KBM-7 (cell line): Measurements from ENCODE around the gene TRIO.

Source experiments
- DNase-seq: peaks from one replicate; pipeline ENCODE4 v3.0.0-alpha.2; 2015
- in situ Hi-C: fragments of 300-500 bp; cut with MboI; formaldehyde crosslinking; loops from 2 replicates; pipeline ENCODE4 v1.14.3; 2020; ENCODE audit warnings: low sequenced_read_pairs, low pct_unique_long_range_greater_than_20kb, mixed read lengths

TRIO gene

GRCh38 chr5:14460844-14461398 is 317.8 kb downstream of the TRIO start:
- DNase-seq = no peak
- in situ Hi-C loops = no loop called here

GRCh38 chr5:14462681-14463080 is 319.5 kb downstream of the TRIO start:
- in situ Hi-C loops = no loop called here
- DNase-seq = no peak

- in situ Hi-C loops = no loop called here
- DNase-seq = peak; percentile 65
Observed at GRCh38 chr5:14463629-14464028, 320.5 kb downstream of the TRIO start.

GRCh38 chr5:14464096-14464495 is 321.0 kb downstream of the TRIO start:
- in situ Hi-C loops = no loop called here

GRCh38 chr5:14464671-14465070 is 321.5 kb downstream of the TRIO start:
- in situ Hi-C loops = no loop called here
- no peak for DNase-seq

More at GRCh38 chr5:14464096-14464495, 321.0 kb downstream of the TRIO start:
- no peak for DNase-seq

GRCh38 chr5:14465116-14465515 is 322.0 kb downstream of the TRIO start:
- DNase-seq = no peak
- in situ Hi-C loops = no loop called here

- in situ Hi-C loops = no loop called here
- DNase-seq = no peak
Observed at GRCh38 chr5:14465776-14466175, 322.6 kb downstream of the TRIO start.

GRCh38 chr5:14467251-14467650 is 324.1 kb downstream of the TRIO start:
- in situ Hi-C loops = no loop called here
- no peak for DNase-seq

- DNase-seq = no peak
- in situ Hi-C loops = no loop called here
Observed at GRCh38 chr5:14467886-14468285, 324.7 kb downstream of the TRIO start.

GRCh38 chr5:14469551-14470377 is 326.6 kb downstream of the TRIO start:
- in situ Hi-C loops = no loop called here
- no peak for DNase-seq

GRCh38 chr5:14471507-14471906 is 328.4 kb downstream of the TRIO start:
- no peak for DNase-seq
- in situ Hi-C loops = no loop called here

GRCh38 chr5:14472986-14473567 is 329.9 kb downstream of the TRIO start:
- in situ Hi-C loops = no loop called here
- DNase-seq = no peak

GRCh38 chr5:14475045-14475444 is 331.9 kb downstream of the TRIO start:
- in situ Hi-C loops = no loop called here
- DNase-seq = no peak

- in situ Hi-C loops = no loop called here
Observed at GRCh38 chr5:14476786-14477435, 333.8 kb downstream of the TRIO start.

GRCh38 chr5:14479143-14479696 is 336.1 kb downstream of the TRIO start:
- in situ Hi-C loops = no loop called here
- no peak for DNase-seq

More at GRCh38 chr5:14476786-14477435, 333.8 kb downstream of the TRIO start:
- DNase-seq = no peak

GRCh38 chr5:14481349-14481748 is 338.2 kb downstream of the TRIO start:
- DNase-seq = no peak
- in situ Hi-C loops = no loop called here

- in situ Hi-C loops = no loop called here
- DNase-seq = no peak
Observed at GRCh38 chr5:14482085-14482484, 338.9 kb downstream of the TRIO start.

- in situ Hi-C loops = no loop called here
- DNase-seq = no peak
Observed at GRCh38 chr5:14483504-14484157, 340.5 kb downstream of the TRIO start.

- in situ Hi-C loops = no loop called here
- no peak for DNase-seq
Observed at GRCh38 chr5:14486486-14486885, 343.3 kb downstream of the TRIO start.
